ENCODE results near the gene OSBPL10.

GRCh38 chr3:31943041-31943440 lies 38.0 kb downstream of the OSBPL10 start:
- TF ChIP-seq CTCF (IDR thresholded peaks at IDR 0.05), result no peak
- no peak for TF ChIP-seq POLR2A (IDR thresholded peaks at IDR 0.05)

All from prostate gland (tissue), 2 donors.